Measurements from ENCODE around the gene UBASH3B.
A peak's percentile ranks its signal among the peaks of the same experiment; 100 is the strongest.
"Not testable (repeated sequence)": the region's sequence is repeated elsewhere in the genome, so short reads cannot be mapped to it uniquely, and the experiment has no call there.

The UBASH3B gene

GRCh38 chr11:122655527-122656072 lies at the start of gene UBASH3B:
TSS of gene UBASH3B (plus strand) at chr11:122655722. CDS start at chr11:122656050, 328 bp downstream.
- TF ChIP-seq CTCF (IDR thresholded peaks at IDR 0.05; ENCODE audit: control insufficient read depth, extremely low read depth, insufficient read depth), result 0 out of 2 replicates have a peak, but pooled peaks have one; percentile 0
- DNase-seq (ENCODE audit: low read depth), result no peak
- H3K4me3 ChIP-seq (ENCODE audit: low read depth, low read length), result peak within 1 kb of the TSS; percentile 54

- not testable (repeated sequence) for DNase-seq (ENCODE audit: low read depth); H3K4me3 ChIP-seq (ENCODE audit: low read depth, low read length)
Measured at GRCh38 chr11:122607162-122607561, 48.4 kb upstream of the UBASH3B start.

- DNase-seq (ENCODE audit: low read depth), result no peak
- no peak for TF ChIP-seq CTCF (IDR thresholded peaks at IDR 0.05; ENCODE audit: control insufficient read depth, extremely low read depth, insufficient read depth)
- H3K4me3 ChIP-seq (ENCODE audit: low read depth, low read length), result no peak overlapping the region
Measured at GRCh38 chr11:122612123-122612824, 43.2 kb upstream of the UBASH3B start.

GRCh38 chr11:122616718-122617117 lies 38.8 kb upstream of the UBASH3B start:
- TF ChIP-seq CTCF (IDR thresholded peaks at IDR 0.05; ENCODE audit: control insufficient read depth, extremely low read depth, insufficient read depth), result no peak
- no peak overlapping the region for H3K4me3 ChIP-seq (ENCODE audit: low read depth, low read length)
- no peak for DNase-seq (ENCODE audit: low read depth)

GRCh38 chr11:122617297-122617696 lies 38.2 kb upstream of the UBASH3B start:
- H3K4me3 ChIP-seq (ENCODE audit: low read depth, low read length), result no peak overlapping the region
- no peak for TF ChIP-seq CTCF (IDR thresholded peaks at IDR 0.05; ENCODE audit: control insufficient read depth, extremely low read depth, insufficient read depth)
- DNase-seq (ENCODE audit: low read depth), result no peak

GRCh38 chr11:122617926-122618325 lies 37.6 kb upstream of the UBASH3B start:
- TF ChIP-seq CTCF (IDR thresholded peaks at IDR 0.05; ENCODE audit: control insufficient read depth, extremely low read depth, insufficient read depth), result no peak
- DNase-seq (ENCODE audit: low read depth), result no peak
- H3K4me3 ChIP-seq (ENCODE audit: low read depth, low read length), result no peak overlapping the region

GRCh38 chr11:122618927-122619326 lies 36.6 kb upstream of the UBASH3B start:
- H3K4me3 ChIP-seq (ENCODE audit: low read depth, low read length), result no peak overlapping the region
- no peak for TF ChIP-seq CTCF (IDR thresholded peaks at IDR 0.05; ENCODE audit: control insufficient read depth, extremely low read depth, insufficient read depth)
- DNase-seq (ENCODE audit: low read depth), result no peak
